Left ventricle myocardium superior (tissue), 1 donor: ENCODE data around the gene SLC12A7. TPM values are rescaled to one million over a fixed set of nuclear protein-coding genes. Genes with fewer than 3 reads are reported as not detected.
A peak's percentile ranks its signal among the peaks of the same experiment; 100 is the strongest.

Experiments used
- ATAC-seq: fragments of 200-7000 bp; cut with Tn5 transposase; one replicate; pipeline ENCODE4 v1.9.1; 2020; ENCODE audit warnings: mild to moderate bottlenecking, moderate library complexity
- DNase-seq: peaks from one replicate; pipeline ENCODE4 v3.0.0-alpha.2; 2020
- intact Hi-C: fragments of 100-400 bp; cut with micrococcal nuclease; formaldehyde crosslinking; loops from one replicate; pipeline ENCODE4 v1.11.0; 2022
- total RNA-seq: library from RNA; stranded (reverse); fragmentation: NEBNext Ultra II Directional; extraction: Animal tissue kit (Norgen Biotek cat#: 25700); gene quantifications from one replicate; pipeline ENCODE4 v1.2.1, GENCODE V29; 2021
- donor health status: DM: no; HTN: yes; CAD: no; lungs with severe emphysema.

The SLC12A7 gene
- total RNA-seq, 1 donor from 2014 or later: 230 TPM

DNA sequence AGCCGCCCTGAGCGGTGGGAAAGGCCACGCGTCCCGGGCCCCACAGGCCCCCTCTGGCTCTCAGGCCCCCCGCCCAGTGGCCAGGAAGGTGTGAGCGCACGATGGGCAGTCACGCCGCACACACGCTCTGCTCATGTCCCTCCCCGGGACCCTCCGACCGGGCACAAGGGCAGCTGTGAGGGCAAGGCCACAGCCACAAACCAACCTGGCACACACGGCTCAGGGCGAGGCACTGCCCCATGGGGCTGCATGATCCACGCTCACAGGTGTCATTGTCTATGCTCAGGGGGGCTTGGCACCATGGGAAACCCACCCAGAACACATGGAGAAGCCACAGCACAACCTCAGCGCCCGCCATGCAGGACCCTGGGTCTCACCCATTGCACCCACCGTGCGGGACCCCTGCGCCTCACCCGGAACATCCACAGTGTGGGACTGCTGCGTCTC, 51.3 kb downstream of the SLC12A7 start:
- DNase-seq: no peak
- intact Hi-C loops: no loop called here
- no peak for ATAC-seq

- intact Hi-C loops: no loop called here
- ATAC-seq (no peak), DNase-seq (no peak)
Measured at GRCh38 chr5:1059884-1060263, 52.0 kb downstream of the SLC12A7 start.

DNA sequence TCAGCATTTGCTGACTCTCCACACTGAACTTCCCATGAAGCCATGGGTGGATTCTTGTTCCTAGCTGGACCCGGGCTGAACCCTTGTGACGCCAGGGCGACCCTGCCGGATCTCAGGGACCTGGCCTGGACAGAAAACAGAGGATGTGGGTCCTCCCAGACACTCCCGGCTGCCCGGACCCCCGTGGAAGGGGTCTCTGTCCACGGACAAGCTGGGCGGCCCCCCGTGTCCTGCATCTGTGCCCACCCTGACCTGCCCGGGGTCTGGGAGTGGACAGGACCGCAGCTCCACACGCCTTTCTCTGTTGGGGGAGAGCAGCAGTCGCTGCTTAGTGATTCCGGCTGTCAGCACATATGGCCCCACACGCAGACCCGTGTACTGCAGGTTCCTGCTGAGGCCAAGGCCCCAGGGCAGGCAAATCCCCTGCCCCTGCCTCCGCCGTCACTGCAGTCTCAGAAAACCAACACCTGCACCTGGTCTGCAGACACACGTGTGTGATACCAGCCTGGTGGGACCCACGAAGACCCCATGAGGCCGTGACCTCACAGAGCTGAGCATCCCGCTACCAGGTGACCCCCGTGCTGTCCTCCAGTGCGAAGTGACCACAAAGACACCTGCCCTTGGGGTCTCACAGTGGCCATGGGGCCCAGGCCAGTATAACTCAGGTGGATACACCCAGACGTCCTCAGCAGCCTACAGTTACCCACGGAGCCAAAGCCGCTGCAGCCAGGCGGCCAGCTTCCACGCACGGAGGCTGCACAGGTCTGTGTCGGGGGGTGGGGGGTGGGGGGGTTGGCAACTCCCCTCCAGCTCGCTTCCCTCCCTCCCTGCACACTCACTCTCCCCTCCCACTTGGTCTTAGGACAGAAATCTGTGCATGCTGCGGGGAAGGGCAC, 52.6 kb downstream of the SLC12A7 start:
- ATAC-seq (no peak), DNase-seq (no peak)
- intact Hi-C loops: no loop called here

DNA sequence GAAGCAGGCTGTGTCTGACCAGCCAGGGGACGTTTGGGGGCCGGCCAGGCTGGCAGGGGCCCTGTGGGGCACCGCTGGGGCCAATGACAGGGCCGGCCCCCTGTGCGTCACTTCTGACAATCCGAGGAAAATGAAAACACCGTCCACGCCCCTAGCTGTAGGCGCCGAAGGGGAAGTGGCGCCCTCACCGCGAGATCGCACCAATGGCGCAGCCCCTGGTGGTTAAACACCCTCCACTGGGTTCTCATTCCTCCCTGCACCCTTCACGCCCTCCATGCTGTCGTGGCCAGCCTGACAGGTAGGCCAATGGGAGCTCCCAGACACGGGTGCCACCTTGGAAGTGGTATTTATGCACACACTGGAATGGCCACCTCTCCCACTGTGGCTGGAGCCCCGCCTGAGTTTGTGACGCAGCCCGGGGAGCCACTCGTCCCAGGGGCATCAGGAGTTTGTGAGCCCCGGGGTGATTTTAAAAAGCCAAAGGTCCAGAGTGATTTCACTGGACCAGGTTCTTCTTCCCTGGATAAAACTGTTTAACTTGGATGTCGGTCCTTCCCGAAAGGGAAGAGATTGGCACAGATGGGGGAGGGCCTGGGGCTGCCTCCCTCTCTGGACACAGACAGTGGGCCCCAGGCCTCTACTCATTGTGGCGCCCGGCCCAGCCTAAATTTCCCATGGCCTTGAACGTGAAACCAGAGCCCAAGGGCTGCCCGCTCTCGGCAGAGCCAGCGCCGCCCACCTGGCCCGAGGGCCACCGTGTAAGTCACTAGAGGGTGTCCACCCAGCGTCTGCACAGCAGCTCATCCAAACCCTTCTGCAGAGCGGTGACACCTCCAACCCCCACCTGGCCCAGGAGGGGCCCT, 53.5 kb downstream of the SLC12A7 start:
- intact Hi-C loops: no loop called here
- ATAC-seq (no peak), DNase-seq (peak; percentile 30)

GRCh38 chr5:1057485-1058082, 54.3 kb downstream of the SLC12A7 start:
- ATAC-seq (no peak), DNase-seq (peak; percentile 35)
- intact Hi-C loops: no loop called here

GRCh38 chr5:1056611-1057484, 55.0 kb downstream of the SLC12A7 start:
- peak; percentile 22 for DNase-seq
- ATAC-seq: no peak
- intact Hi-C loops: no loop called here

DNA sequence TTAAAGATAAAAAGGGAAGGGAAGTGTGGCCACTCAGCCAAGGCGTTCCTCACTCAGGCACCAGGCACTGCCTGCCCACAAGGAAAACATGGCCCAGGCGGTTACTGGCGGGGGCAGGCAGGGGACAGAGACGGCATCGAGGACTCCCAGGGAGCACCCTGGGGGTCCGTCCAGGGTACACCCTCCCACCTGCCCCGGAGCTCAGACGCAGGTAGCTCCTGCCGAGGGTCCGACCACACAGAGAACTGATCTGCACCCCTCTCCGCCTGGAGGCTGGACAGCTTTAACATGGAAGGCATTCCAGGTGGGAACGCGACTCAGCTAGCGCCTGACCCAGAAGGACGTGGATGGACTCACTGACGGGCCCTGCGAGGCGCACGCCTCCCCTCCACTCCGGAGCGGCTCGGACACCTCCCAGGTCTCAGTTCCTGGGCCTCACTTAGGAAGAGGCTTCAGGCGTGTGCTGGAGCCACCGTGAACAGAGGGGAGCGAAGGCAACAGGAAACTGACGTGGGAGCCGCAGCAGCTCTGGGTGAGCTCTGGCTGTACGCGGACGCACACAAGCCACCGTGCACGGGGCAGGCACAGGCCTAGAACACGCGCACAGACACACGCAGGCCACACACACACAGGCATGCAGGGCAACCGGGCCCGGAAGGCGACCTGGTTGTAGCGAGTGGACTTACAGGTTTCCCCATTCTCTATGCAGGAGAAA, 55.8 kb downstream of the SLC12A7 start:
- DNase-seq (peak; percentile 26), ATAC-seq (no peak)
- intact Hi-C loops: no loop called here

- DNase-seq: peak; percentile 32
- intact Hi-C loops: no loop called here
- no peak for ATAC-seq
Measured at GRCh38 chr5:1054799-1055775, 56.8 kb downstream of the SLC12A7 start.

- intact Hi-C loops: no loop called here
- DNase-seq (peak; percentile 34), ATAC-seq (no peak)
Measured at GRCh38 chr5:1054018-1054798, 57.7 kb downstream of the SLC12A7 start.

GRCh38 chr5:1053391-1054017, 58.4 kb downstream of the SLC12A7 start:
- DNase-seq (peak; percentile 56), ATAC-seq (peak; percentile 1)
- intact Hi-C loops: no loop called here

GRCh38 chr5:1052641-1053390, 59.0 kb downstream of the SLC12A7 start:
- DNase-seq (peak; percentile 76), ATAC-seq (peak; percentile 71)
- intact Hi-C loops: no loop called here

GRCh38 chr5:1052076-1052475, 59.8 kb downstream of the SLC12A7 start:
- DNase-seq (peak; percentile 24), ATAC-seq (no peak)
- intact Hi-C loops: no loop called here

DNA sequence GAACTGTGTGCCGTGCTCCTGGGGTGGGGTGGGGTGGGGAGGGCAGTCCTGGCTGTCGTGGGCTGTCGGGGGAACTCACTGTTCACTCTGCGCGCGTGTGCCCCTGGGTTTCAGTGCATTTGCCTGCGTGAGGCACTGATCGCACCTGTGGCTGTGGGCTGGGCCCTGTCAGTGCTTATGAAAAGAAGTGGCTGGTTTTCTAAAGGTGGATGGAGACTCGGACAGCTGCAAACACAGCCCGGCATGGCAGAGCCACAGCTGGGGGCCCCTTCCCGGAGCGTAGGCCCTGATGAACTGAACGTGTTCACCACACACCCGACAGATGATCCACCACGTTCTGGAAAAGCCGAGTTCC, 60.5 kb downstream of the SLC12A7 start:
- ATAC-seq: no peak
- intact Hi-C loops: no loop called here
- DNase-seq: no peak

- peak; percentile 55 for ATAC-seq
- intact Hi-C loops: no loop called here
- DNase-seq: peak; percentile 73
Measured at GRCh38 chr5:1050423-1051365, 61.2 kb downstream of the SLC12A7 start.
